Trophoblast cell (in vitro differentiated cells and primary cell): Measurements from ENCODE around the gene UBE2E2.

ENCODE experiments used
- DNase-seq, 2 donors: peaks; one replicate each; pipeline ENCODE4 v3.0.0-alpha.2; 2016
- H2AFZ ChIP-seq: 2 replicates; pipeline ENCODE4 v1.6.1; 2013; ENCODE audit warnings: low read length, moderate library complexity, mild to moderate bottlenecking; ENCODE audit not compliant: insufficient read depth, poor library complexity
- H2AK5ac ChIP-seq: 2 replicates; pipeline ENCODE4 v1.6.1; 2013; ENCODE audit warnings: mild to moderate bottlenecking, low read length
- H2BK120ac ChIP-seq: 2 replicates; pipeline ENCODE4 v1.6.1; 2013; ENCODE audit warnings: low read length, mild to moderate bottlenecking, moderate library complexity; ENCODE audit not compliant: insufficient read depth, poor library complexity
- H2BK12ac ChIP-seq: 2 replicates; pipeline ENCODE4 v1.6.1; 2013; ENCODE audit warnings: mild to moderate bottlenecking, low read length, moderate library complexity
- H2BK5ac ChIP-seq: 2 replicates; pipeline ENCODE4 v1.6.1; 2013; ENCODE audit warnings: low read length, low read depth, moderate library complexity, mild to moderate bottlenecking; ENCODE audit not compliant: poor library complexity
- H3K14ac ChIP-seq: 2 replicates; pipeline ENCODE4 v1.6.1; 2013; ENCODE audit warnings: mild to moderate bottlenecking, low read length
- H3K18ac ChIP-seq: 2 replicates; pipeline ENCODE4 v1.6.1; 2013; ENCODE audit warnings: mild to moderate bottlenecking, low read length
- H3K23ac ChIP-seq: 2 replicates; pipeline ENCODE4 v1.6.1; 2013; ENCODE audit warnings: low read length
- H3K27ac ChIP-seq: 2 replicates; pipeline ENCODE4 v1.5.1; 2013; ENCODE audit warnings: low read depth, mild to moderate bottlenecking, inconsistent platforms, low read length, moderate library complexity
- H3K27me3 ChIP-seq: 2 replicates; pipeline ENCODE4 v1.6.1; 2013; ENCODE audit warnings: inconsistent platforms, mild to moderate bottlenecking, low read length, moderate library complexity; ENCODE audit not compliant: insufficient read depth
- H3K36me3 ChIP-seq, 2 experiments: 1 replicate in 1 of 2; 2 replicates in 1 of 2; pipeline ENCODE4 v1.6.1; 2013; ENCODE audit warnings: low read length in 2 of 2, mild to moderate bottlenecking in 2 of 2, moderate library complexity in 1 of 2; ENCODE audit not compliant: insufficient read depth in 2 of 2, control insufficient read depth in 1 of 2
- H3K4ac ChIP-seq: 2 replicates; pipeline ENCODE4 v1.6.1; 2013; ENCODE audit warnings: low read depth, mild to moderate bottlenecking, low read length, moderate library complexity
- H3K4me1 ChIP-seq, 2 experiments: 1 replicate in 1 of 2; 2 replicates in 1 of 2; pipeline ENCODE4 v1.6.1; 2013; ENCODE audit warnings: low read length in 2 of 2, mild to moderate bottlenecking in 2 of 2, moderate library complexity in 1 of 2; ENCODE audit not compliant: insufficient read depth in 2 of 2, control insufficient read depth in 1 of 2
- H3K4me2 ChIP-seq: 2 replicates; pipeline ENCODE4 v1.6.1; 2013; ENCODE audit warnings: inconsistent platforms, mild to moderate bottlenecking, low read length, moderate library complexity
- H3K4me3 ChIP-seq: 2 replicates; pipeline ENCODE4 v1.5.1; 2013; ENCODE audit warnings: mild to moderate bottlenecking, low read depth, low read length, inconsistent platforms
- H3K79me1 ChIP-seq: one replicate; pipeline ENCODE4 v1.6.1; 2013; ENCODE audit warnings: low read length
- H3K79me2 ChIP-seq: 2 replicates; pipeline ENCODE4 v1.6.1; 2013; ENCODE audit warnings: low read length, mild to moderate bottlenecking; ENCODE audit not compliant: control insufficient read depth, insufficient read depth, poor library complexity
- H3K9ac ChIP-seq: 2 replicates; pipeline ENCODE4 v1.6.1; 2013; ENCODE audit warnings: mild to moderate bottlenecking, low read length
- H3K9me3 ChIP-seq: 2 replicates; pipeline ENCODE4 v1.6.1; 2013; ENCODE audit warnings: low read depth, mild to moderate bottlenecking, control low read depth, inconsistent platforms, low read length; ENCODE audit not compliant: insufficient read depth
- H4K12ac ChIP-seq: 2 replicates; pipeline ENCODE4 v1.6.1; 2013; ENCODE audit warnings: low read depth, mild to moderate bottlenecking, low read length, moderate library complexity
- H4K8ac ChIP-seq: 2 replicates; pipeline ENCODE4 v1.6.1; 2013; ENCODE audit warnings: low read depth, mild to moderate bottlenecking, low read length, moderate library complexity
- H4K91ac ChIP-seq: one replicate; pipeline ENCODE4 v1.6.1; 2013; ENCODE audit warnings: low read depth, mild to moderate bottlenecking, low read length, moderate library complexity
- WGBS: extraction: QIAGEN DNeasy Blood & Tissue Kit; methylation state at CpG from one replicate; pipeline ENCODE4 v1.1.7; 2013; ENCODE audit warnings: missing lambda C conversion rate; ENCODE audit not compliant: insufficient read length, insufficient coverage; ENCODE audit errors: extremely low coverage; 5-methylcytosine and 5-hydroxymethylcytosine counted together

UBE2E2 gene

DNA sequence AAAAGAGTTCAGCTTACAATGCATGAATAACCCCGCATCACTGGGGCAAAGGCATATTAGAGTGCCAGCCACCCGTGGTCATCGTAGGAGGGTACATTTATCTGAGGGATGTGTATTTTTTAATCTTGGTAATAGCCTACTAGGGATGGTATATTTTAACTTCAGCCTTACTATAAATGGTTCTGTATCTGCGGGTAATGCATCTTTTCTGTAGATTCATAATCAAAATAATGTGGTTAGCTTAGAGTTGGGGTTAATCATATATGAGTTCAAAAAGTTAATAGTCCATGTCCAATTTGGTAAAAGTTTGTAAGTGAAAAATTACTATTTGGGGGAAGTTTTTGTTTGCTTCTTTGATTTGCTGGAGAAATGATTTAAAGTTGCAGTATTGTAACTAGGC is 339.0 kb downstream of the UBE2E2 start:
- no peak overlapping the region for H3K23ac ChIP-seq
- no peak overlapping the region for H3K18ac ChIP-seq
- H3K27ac ChIP-seq = no peak overlapping the region
- H3K36me3 ChIP-seq = no peaks in the 10 kb centered on the region
- no peak overlapping the region for H3K14ac ChIP-seq
- no peaks in the 10 kb centered on the region for H3K27me3 ChIP-seq
- no peak overlapping the region for H4K91ac ChIP-seq
- no peaks in the 10 kb centered on the region for H3K4me1 ChIP-seq
- no peak overlapping the region for H4K8ac ChIP-seq
- H3K79me2 ChIP-seq = no peaks in the 10 kb centered on the region
- no peak overlapping the region for H2BK12ac ChIP-seq
- no peaks in the 10 kb centered on the region for H3K79me1 ChIP-seq
- H3K4ac ChIP-seq = no peak overlapping the region
- no peak overlapping the region for H3K9ac ChIP-seq
- no peak overlapping the region for H3K4me3 ChIP-seq
- H4K12ac ChIP-seq = no peak overlapping the region
- H2BK120ac ChIP-seq = no peak overlapping the region
- no peak overlapping the region for H2AK5ac ChIP-seq
- no peak overlapping the region for H2AFZ ChIP-seq
- H2BK5ac ChIP-seq = no peak overlapping the region
- no CpG with 5 or more reads among the region's 4 CpGs for WGBS
- H3K4me2 ChIP-seq = no peak overlapping the region
- no peak for DNase-seq
- no peaks in the 10 kb centered on the region for H3K9me3 ChIP-seq

DNA sequence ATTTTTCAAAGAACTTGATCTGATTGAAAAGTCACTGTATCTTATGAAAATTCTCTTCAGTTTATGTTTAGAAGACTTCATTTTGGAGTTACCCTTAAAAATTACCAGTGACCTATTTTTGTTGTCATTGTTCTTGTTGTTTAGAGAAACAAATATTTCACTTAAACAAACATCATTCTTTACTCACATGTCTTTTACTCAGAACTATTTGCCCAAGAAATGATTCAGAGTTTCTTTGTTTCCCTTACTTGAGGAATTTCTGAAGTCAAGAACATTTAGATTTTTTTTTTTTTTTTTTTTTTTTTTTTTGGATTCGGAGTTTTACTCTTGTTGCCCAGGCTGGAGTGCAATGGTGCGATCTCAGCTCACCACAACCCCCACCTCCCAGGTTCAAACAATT is 343.1 kb downstream of the UBE2E2 start:
- H2AFZ ChIP-seq = no peak overlapping the region

DNA sequence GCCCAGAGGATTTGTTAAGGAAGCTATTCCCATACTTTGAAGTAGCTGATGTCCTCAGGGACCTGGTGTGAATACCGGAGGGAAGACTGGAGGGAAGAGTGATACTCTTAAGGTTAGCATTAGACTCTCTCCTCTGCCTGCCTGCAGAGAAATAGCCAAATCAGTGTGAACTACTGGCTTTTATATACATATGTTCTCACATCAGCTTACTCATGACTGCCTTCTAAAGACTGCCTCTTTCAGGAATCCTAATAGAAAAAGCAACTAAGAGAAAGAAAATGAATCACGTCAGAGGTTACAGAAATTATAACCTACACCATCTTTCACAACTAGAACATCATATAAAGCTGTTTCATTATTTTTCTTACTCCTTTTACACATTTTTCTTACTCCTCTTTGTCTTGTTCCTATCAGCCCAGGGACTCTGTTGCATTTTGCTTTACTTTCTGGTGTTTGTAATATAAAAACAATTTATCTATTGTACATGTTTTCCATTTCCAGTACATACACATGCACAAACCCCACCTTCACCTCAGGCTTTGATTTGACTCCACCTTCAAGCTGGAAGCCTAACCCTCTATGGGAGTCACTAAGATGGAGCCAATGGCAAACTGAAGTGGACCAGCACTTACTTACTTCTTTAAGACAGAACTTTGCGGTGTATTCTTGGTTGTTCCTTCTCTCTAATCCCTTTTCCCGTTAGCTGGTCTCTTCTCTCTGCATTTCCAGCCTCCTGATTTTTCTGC is 345.0 kb downstream of the UBE2E2 start:
- H2AK5ac ChIP-seq = no peak overlapping the region
- no peak overlapping the region for H2BK5ac ChIP-seq
- no peak overlapping the region for H4K91ac ChIP-seq
- no peak overlapping the region for H3K9ac ChIP-seq
- no peaks in the 10 kb centered on the region for H3K36me3 ChIP-seq
- H3K27me3 ChIP-seq = no peaks in the 10 kb centered on the region
- H4K8ac ChIP-seq = no peak overlapping the region
- no peak overlapping the region for H3K27ac ChIP-seq
- no peak overlapping the region for H3K23ac ChIP-seq
- H3K4me2 ChIP-seq = no peak overlapping the region
- no peak overlapping the region for H3K18ac ChIP-seq
- no peak for DNase-seq
- whole genome bisulfite sequencing = no CpG with 5 or more reads among the region's 4 CpGs
- H3K79me2 ChIP-seq = no peaks in the 10 kb centered on the region
- no peak overlapping the region for H3K14ac ChIP-seq
- no peak overlapping the region for H4K12ac ChIP-seq
- no peak overlapping the region for H2BK12ac ChIP-seq
- no peak overlapping the region for H2BK120ac ChIP-seq
- H3K79me1 ChIP-seq = no peaks in the 10 kb centered on the region
- no peak overlapping the region for H3K4ac ChIP-seq
- no peaks in the 10 kb centered on the region for H3K4me1 ChIP-seq
- H3K9me3 ChIP-seq = no peaks in the 10 kb centered on the region
- no peak overlapping the region for H3K4me3 ChIP-seq
- no peak overlapping the region for H2AFZ ChIP-seq

More for the DNA sequence above, 343.1 kb downstream of the UBE2E2 start:
- Histone ChIP-seq H2BK5ac (no peak overlapping the region), H2BK12ac (no peak overlapping the region), H3K27me3 (no peaks in the 10 kb centered on the region), H4K12ac (no peak overlapping the region), H4K91ac (no peak overlapping the region), H3K4ac (no peak overlapping the region), H3K18ac (no peak overlapping the region), H3K79me1 (no peaks in the 10 kb centered on the region), H3K36me3 (no peaks in the 10 kb centered on the region), H2AK5ac (no peak overlapping the region), H3K27ac (no peak overlapping the region), H2BK120ac (no peak overlapping the region), H3K4me3 (no peak overlapping the region), H4K8ac (no peak overlapping the region), H3K23ac (no peak overlapping the region), H3K9ac (no peak overlapping the region), H3K4me1 (no peaks in the 10 kb centered on the region), H3K9me3 (no peaks in the 10 kb centered on the region), H3K4me2 (no peak overlapping the region), H3K14ac (no peak overlapping the region), H3K79me2 (no peaks in the 10 kb centered on the region)
- WGBS = no CpG with 5 or more reads among the region's 2 CpGs
- peak in 1 of 2 donors; percentile 53 for DNase-seq

DNA sequence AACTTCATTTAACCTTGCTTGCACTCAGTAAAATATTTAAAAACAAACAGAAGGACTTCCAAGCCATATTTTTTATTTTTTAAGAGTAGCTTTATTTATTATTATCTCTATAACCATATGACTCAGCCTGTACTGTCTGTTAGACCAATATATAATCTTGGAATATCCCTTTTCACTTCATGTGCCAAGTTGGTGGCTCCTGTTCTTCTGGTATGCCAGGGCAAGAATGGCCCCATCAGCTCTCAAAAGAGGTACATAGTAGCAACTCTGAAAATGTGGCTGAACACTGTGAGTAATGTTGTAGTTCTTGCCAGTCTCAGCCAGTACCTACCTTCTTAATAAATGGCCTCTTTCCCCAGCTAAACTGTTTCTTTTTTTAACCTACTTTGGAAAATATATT is 345.6 kb downstream of the UBE2E2 start:
- H3K14ac ChIP-seq = no peak overlapping the region
- H3K9ac ChIP-seq = no peak overlapping the region
- no peaks in the 10 kb centered on the region for H3K4me1 ChIP-seq
- no peak overlapping the region for H2BK120ac ChIP-seq
- H3K4ac ChIP-seq = no peak overlapping the region
- H2BK12ac ChIP-seq = no peak overlapping the region
- no peaks in the 10 kb centered on the region for H3K27me3 ChIP-seq
- no peak overlapping the region for H3K27ac ChIP-seq
- H4K91ac ChIP-seq = no peak overlapping the region
- no peak overlapping the region for H3K4me3 ChIP-seq
- no peak overlapping the region for H4K12ac ChIP-seq
- H2AFZ ChIP-seq = no peak overlapping the region
- no peak overlapping the region for H2AK5ac ChIP-seq
- DNase-seq = no peak
- H3K23ac ChIP-seq = no peak overlapping the region
- H3K9me3 ChIP-seq = no peaks in the 10 kb centered on the region
- H2BK5ac ChIP-seq = no peak overlapping the region
- no peaks in the 10 kb centered on the region for H3K36me3 ChIP-seq
- H3K79me2 ChIP-seq = no peaks in the 10 kb centered on the region
- no peak overlapping the region for H3K4me2 ChIP-seq
- no peak overlapping the region for H4K8ac ChIP-seq
- H3K79me1 ChIP-seq = no peaks in the 10 kb centered on the region
- no peak overlapping the region for H3K18ac ChIP-seq
